ENCODE measurements around the gene RAB19.
"Not testable (repeated sequence)": the region's sequence is repeated elsewhere in the genome, so short reads cannot be mapped to it uniquely, and the experiment has no call there.

The RAB19 gene

DNA sequence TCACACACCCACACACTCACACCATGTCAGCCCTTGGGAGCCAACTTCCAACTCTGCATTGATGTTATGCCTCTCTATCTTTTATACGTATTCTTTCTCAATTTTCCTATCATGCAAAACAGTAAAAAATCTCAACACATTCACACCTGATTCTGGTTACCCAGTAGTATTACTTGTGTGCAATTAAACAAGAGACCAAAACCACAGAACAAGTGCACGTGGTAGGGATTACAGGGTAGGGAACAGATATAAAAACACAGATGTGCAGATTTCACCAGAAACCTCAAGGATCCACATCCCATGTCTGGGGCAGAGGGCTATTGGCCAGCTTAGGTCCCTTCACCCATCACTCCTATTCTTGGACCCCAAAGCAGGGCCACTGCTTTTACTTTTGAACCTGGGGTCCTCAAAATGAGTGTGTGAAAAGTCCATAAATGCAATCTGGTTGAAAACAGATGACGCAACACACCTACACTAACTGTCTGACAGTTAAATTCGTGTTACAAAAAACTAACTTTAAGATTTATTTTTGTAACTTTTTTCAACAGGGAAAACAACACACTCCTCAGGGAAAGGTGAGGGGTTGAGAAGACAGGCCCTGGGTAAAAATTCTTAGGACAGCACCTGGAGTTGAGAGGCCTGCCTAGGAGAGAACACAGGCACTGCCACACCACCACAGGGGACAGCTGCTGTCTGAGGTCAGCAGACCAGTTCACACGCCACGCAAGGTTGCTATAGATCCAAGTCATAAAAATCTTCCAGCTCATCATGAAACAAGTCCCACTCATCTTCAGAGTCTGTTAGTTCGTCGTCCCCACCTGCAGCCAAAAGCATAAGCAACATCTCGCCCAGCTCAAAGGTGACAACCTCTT lies 50.2 kb downstream of the RAB19 start:
- DNase-seq (ENCODE audit: low spot score): not testable (repeated sequence)

DNA sequence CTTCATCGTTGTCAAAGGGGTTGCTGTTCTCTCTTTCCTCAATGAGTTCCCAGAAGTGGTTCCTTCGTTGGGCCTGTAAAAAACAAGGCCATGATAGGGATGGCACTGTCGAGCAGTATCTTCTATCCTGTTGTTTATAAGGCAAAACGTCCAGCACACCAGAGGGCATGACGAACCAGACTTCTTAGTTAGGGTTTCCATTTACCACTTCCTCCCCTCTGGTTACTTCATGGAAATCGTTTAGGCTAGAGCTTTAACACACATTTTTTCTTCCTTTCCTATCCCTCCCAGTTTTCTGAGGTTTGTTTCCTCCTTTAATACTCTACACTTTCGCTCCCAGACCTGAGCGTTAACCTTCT lies 50.8 kb downstream of the RAB19 start:
- DNase-seq (ENCODE audit: low spot score): no peak

DNA sequence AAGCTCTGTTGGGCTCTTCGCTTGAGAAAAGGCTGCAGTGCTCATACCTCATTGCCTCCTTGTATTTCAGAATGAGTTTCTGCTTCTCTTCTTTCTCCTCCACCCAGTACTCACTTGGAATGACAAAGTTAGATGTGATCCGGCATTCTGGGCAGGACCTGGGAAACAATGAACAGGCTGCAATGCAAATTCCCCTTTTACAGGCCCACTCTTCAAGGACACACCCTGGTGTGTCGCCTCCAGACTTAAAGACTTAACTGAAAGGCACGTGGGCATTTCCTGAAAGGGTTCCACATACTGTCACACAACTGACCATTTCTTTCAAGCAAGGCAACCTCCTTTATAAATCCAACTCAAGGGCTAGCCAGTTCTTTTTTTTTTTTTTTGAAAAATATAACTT lies 51.9 kb downstream of the RAB19 start:
- no peak for DNase-seq (ENCODE audit: low spot score)

- DNase-seq (ENCODE audit: low spot score): no peak
These were observed 52.7 kb downstream of the RAB19 start for GRCh38 chr7:140456551-140457051.

- no peak for DNase-seq (ENCODE audit: low spot score)
These were observed 54.3 kb downstream of the RAB19 start for GRCh38 chr7:140458201-140458600.

DNA sequence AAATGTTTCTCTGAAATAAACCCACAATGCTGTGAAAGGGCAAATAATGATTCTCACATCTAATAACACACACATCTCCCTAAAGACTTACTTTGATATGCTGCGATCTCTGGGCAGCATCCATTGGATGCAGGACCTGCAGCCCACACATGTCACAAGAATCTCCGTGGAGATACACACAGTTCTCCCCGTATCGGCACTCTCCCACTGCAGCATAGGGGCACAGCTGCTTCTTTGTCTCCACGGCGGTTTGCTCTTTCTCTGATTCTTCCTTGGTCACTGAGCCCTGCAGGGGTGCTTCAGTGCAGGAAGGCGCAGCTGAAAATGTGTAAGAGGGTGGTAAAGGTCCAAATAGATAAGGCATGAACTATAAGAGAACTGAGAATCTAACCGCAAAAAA lies 55.1 kb downstream of the RAB19 start:
- DNase-seq (ENCODE audit: low spot score): no peak

DNA sequence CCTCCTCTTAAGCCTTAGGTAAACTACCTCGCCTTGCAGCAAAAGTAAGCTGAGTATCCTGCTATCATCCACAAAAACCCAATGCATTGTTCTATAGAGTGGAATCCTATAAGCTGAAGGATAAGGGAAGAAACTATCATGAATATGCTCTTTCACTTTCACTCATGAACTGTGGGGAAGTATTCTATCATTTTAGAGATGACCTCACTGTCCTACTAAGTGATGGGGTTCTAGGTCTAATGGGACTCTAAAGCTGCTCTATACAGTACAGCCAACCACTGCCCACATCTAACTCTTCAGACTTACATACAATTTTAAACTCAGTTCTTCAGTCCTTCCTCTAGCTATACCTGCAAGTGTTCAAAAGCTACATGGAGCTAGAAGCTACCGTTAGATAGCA lies 59.3 kb downstream of the RAB19 start:
- no peak for DNase-seq (ENCODE audit: low spot score)

- peak; percentile 51 for DNase-seq (ENCODE audit: low spot score)
These were observed 72.0 kb downstream of the RAB19 start for GRCh38 chr7:140475747-140476333.

- no peak for DNase-seq (ENCODE audit: low spot score)
These were observed 72.9 kb downstream of the RAB19 start for GRCh38 chr7:140476698-140477261.

All from hepatic stellate cell (primary cell).